ENCODE measurements around the gene DZIP3.

DZIP3 gene

GRCh38 chr3:108705045-108705444 lies 115.5 kb downstream of the DZIP3 start:
- POLR2A ChIA-PET: no interaction called here
- CTCF ChIA-PET: interaction anchor here (0.7 kb wide), 1 partner anchor 37 kb away, joined by 3 read pairs; no protein-coding TSS in a partner anchor
- DNase-seq (ENCODE audit: extremely low spot score): no peak
- TF ChIP-seq CTCF (IDR thresholded peaks at IDR 0.05; ENCODE audit: control extremely low read depth, extremely low read depth, low read depth, missing control alignments): no peak

DNA sequence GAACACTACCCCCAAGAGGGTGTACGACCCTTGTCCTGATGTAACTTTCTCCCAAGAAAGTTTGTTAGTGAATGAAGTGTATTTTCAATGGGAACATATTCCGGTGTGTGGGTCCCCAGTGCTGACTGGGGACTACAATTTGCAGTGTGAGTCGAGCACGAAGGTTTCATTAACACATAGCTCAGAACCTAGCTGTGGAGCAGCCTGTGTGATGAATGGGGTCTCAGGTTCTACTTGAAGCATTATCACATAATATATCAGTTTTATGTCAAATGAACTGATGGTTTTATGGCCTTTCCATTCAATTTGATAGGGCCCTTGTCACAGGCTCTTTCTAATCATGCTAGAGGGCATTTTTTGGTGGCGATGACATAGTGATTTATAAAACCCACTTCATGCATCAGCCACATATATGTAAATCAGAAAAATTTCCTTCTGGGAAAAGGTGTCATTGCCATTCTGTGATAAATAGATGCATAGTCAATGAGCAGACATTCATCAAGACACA lies 123.5 kb downstream of the DZIP3 start:
- no peak for TF ChIP-seq CTCF (IDR thresholded peaks at IDR 0.05; ENCODE audit: control extremely low read depth, extremely low read depth, low read depth, missing control alignments)
- CTCF ChIA-PET: no interaction called here
- DNase-seq (ENCODE audit: extremely low spot score): no peak
- POLR2A ChIA-PET: no interaction called here

DNA sequence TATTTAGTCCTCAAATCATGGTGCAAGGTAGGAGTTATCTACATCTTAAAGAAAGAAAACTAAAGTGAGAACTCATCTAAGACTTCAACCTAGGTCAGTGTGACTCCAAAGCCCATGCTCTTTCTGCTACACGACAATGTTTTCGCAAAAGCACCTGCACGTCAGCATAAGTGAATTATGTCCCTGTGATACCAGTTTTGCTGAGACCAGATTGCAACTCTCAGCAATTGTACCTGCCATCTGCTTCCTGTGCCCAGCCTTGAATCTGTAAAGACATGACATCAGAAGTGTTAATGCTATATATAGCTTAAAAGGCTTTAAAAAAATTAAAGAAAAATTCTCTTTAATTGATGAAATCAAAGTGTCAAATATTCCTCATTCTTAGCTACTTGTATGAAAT lies 124.3 kb downstream of the DZIP3 start:
- no peak for DNase-seq (ENCODE audit: extremely low spot score)
- ChIA-PET CTCF (no interaction called here), POLR2A (no interaction called here)
- no peak for TF ChIP-seq CTCF (IDR thresholded peaks at IDR 0.05; ENCODE audit: control extremely low read depth, extremely low read depth, low read depth, missing control alignments)

GRCh38 chr3:108718454-108718853 lies 128.9 kb downstream of the DZIP3 start:
- no peak for TF ChIP-seq CTCF (IDR thresholded peaks at IDR 0.05; ENCODE audit: control extremely low read depth, extremely low read depth, low read depth, missing control alignments)
- CTCF ChIA-PET: no interaction called here
- POLR2A ChIA-PET: no interaction called here
- no peak for DNase-seq (ENCODE audit: extremely low spot score)

DNA sequence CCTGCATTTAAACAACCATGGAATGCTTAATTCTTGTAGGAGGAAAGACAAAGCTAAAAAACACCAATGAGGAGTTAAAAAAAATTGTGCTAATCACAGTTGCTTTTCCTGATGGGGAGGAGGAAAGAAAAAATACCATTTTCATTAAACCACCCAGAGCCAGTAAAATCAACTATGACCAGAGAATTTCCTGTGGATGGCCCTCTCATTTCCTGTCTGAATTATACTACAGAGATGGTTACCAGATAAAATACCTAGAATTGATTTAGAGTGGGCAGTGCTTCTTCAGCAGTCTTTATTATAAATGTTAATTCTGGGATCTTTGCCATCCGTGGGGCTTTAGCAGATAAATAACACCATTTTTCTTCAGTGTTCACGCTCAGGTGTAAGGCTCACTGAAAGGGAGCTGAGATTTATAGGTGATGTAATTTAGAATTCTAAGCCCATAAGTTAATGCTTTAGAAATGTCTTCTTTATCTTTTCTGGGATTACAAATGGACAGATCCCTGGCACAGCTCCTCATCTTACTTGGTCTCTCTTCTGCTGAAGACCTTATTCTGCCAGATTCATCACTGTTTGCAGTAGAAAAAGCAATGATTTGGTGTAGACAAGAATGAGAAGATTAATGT lies 129.8 kb downstream of the DZIP3 start:
- TF ChIP-seq CTCF (IDR thresholded peaks at IDR 0.05; ENCODE audit: control extremely low read depth, extremely low read depth, low read depth, missing control alignments): no peak
- POLR2A ChIA-PET: no interaction called here
- no peak for DNase-seq (ENCODE audit: extremely low spot score)
- CTCF ChIA-PET: interaction anchor here (1.2 kb wide), 1 partner anchor 12 kb away, joined by 3 read pairs; no protein-coding TSS in a partner anchor

- DNase-seq (ENCODE audit: extremely low spot score): no peak
- no peak for TF ChIP-seq CTCF (IDR thresholded peaks at IDR 0.05; ENCODE audit: control extremely low read depth, extremely low read depth, low read depth, missing control alignments)
- ChIA-PET CTCF (no interaction called here), POLR2A (no interaction called here)
Measured at GRCh38 chr3:108722724-108723123, 133.2 kb downstream of the DZIP3 start.
